ENCODE data around the gene BMERB1.

The BMERB1 gene

GRCh38 chr16:15552507-15552906 lies 118.1 kb downstream of the BMERB1 start:
- Histone ChIP-seq H3K36me3 (no peaks in the 10 kb centered on the region), H3K4me1 (peaks cover 0 to 10% (median 4%) of the 10 kb centered on the region in 4 donors), H3K27me3 (no peaks in the 10 kb centered on the region), H3K4me3 (no peak overlapping the region), H3K27ac (no peak overlapping the region), H3K9me3 (no peaks in the 10 kb centered on the region)
- intact Hi-C loops (cut with DNase I; ENCODE audit: low total_unique reads): no loop called here
- DNase-seq: no peak
- no peak for TF ChIP-seq CTCF (IDR thresholded peaks at IDR 0.05)

GRCh38 chr16:15553313-15554088 lies 119.1 kb downstream of the BMERB1 start:
- DNase-seq: no peak
- Histone ChIP-seq H3K27ac (no peak overlapping the region), H3K4me3 (no peak overlapping the region), H3K36me3 (no peaks in the 10 kb centered on the region), H3K27me3 (no peaks in the 10 kb centered on the region), H3K4me1 (peaks cover 0 to 10% (median 4%) of the 10 kb centered on the region in 4 donors), H3K9me3 (no peaks in the 10 kb centered on the region)
- intact Hi-C loops (cut with DNase I; ENCODE audit: low total_unique reads): no loop called here
- no peak for TF ChIP-seq CTCF (IDR thresholded peaks at IDR 0.05)

DNA sequence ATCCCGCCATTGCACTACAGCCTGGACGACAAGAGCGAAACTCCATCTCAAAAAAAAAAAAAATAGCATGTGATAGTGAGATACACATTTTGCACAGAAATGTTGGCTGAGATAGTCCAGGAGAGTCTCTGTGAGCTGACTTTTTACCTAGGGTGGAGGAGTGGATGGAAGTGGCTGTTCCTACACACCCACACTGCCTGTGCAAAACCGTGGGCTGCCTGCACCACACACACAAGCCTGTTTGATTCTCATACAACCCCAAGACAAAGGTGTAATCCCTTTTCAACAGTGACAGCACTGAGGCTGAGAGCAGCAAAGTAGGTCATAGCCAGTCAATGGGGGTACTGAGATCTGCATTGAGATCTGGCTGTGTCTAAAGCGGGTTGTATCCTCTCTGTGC lies 121.7 kb downstream of the BMERB1 start:
- Histone ChIP-seq H3K4me3 (no peak overlapping the region), H3K36me3 (no peaks in the 10 kb centered on the region), H3K4me1 (peaks cover 0 to 2% (median under 1%) of the 10 kb centered on the region in 4 donors), H3K27ac (no peak overlapping the region), H3K27me3 (no peaks in the 10 kb centered on the region), H3K9me3 (no peaks in the 10 kb centered on the region)
- intact Hi-C loops (cut with DNase I; ENCODE audit: low total_unique reads): no loop called here
- no peak for DNase-seq
- no peak for TF ChIP-seq CTCF (IDR thresholded peaks at IDR 0.05)

DNA sequence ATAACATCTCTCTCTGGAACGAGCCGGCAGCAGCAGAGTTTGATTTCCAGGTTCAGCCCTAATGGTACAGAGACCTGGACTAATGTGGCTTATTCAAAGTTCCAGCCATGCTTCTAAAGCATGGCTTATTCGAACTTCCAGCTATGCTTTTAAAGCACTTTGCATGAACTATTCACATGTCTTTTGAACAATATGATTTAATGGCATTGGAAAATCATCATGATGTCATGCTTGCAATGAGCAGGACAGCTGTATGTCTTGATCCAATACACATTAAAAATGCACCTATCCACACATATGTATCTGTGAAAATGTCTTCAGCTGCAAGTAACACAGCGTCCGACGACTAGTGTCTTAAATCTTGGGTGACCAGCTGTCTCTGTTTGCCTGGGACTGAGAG lies 122.9 kb downstream of the BMERB1 start:
- no peak for TF ChIP-seq CTCF (IDR thresholded peaks at IDR 0.05)
- Histone ChIP-seq H3K27ac (no peak overlapping the region), H3K36me3 (no peaks in the 10 kb centered on the region), H3K4me3 (no peak overlapping the region), H3K27me3 (no peaks in the 10 kb centered on the region), H3K9me3 (no peaks in the 10 kb centered on the region), H3K4me1 (no peaks in the 10 kb centered on the region)
- DNase-seq: no peak
- intact Hi-C loops (cut with DNase I; ENCODE audit: low total_unique reads): no loop called here

DNA sequence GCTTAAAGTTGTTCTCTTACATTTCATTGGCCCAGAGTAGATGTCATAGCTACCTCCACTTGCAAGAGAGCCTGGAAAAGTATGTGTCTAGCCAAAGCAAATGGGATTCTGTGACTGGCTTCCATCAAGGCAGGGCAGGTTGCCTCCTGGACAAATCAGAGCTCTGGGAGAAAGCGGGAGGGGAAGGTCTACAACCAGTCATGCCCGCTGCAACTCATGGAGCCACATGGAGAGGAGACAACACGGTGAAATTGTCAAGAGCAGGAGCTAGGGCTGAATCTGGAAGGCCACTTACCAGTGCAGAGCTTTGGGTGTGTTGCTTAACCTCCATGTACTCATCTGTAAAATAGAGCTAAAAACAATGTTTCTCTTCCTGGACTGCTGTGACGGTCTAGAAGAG lies 124.8 kb downstream of the BMERB1 start:
- TF ChIP-seq CTCF (IDR thresholded peaks at IDR 0.05): no peak
- Histone ChIP-seq H3K27ac (no peak overlapping the region), H3K27me3 (no peaks in the 10 kb centered on the region), H3K36me3 (no peaks in the 10 kb centered on the region), H3K4me3 (no peak overlapping the region), H3K9me3 (no peaks in the 10 kb centered on the region), H3K4me1 (no peaks in the 10 kb centered on the region)
- DNase-seq: no peak
- intact Hi-C loops (cut with DNase I; ENCODE audit: low total_unique reads): no loop called here
